B cell (primary cell): Measurements from ENCODE around the gene PAN2. TPM values are rescaled to one million over a fixed set of nuclear protein-coding genes. Genes with fewer than 3 reads are reported as not detected.
"Not testable (repeated sequence)": the region's sequence is repeated elsewhere in the genome, so short reads cannot be mapped to it uniquely, and the experiment has no call there.

ENCODE experiments used
- ATAC-seq: fragments of 200-7000 bp; cut with Tn5 transposase; one replicate; pipeline ENCODE4 v1.10.0; 2021; ENCODE audit warnings: low read depth, mild to moderate bottlenecking, moderate number of reproducible peaks, moderate library complexity
- CTCF ChIA-PET: fragments of 350-600 bp; sonication (Branson Sonifier 250); formaldehyde crosslinking; loops from one replicate; lab custom pipeline; 2021; ENCODE audit warnings: antibody characterized with exemption, inconsistent platforms; lab: Charles Lee
- POLR2A ChIA-PET: fragments of 350-600 bp; sonication (Branson Sonifier 250); formaldehyde crosslinking; loops from one replicate; lab custom pipeline; 2021; ENCODE audit warnings: antibody characterized with exemption; lab: Charles Lee
- DNase-seq: peaks from one replicate; pipeline ENCODE4 v3.0.0; 2013
- H2AFZ ChIP-seq: 2 replicates; pipeline ENCODE4 v1.6.1; 2012; ENCODE audit warnings: mild to moderate bottlenecking, low read depth, low read length; ENCODE audit not compliant: insufficient read depth, poor library complexity, severe bottlenecking
- H3K27ac ChIP-seq, 2 donors: 1 replicate in 1 of 2; 2 replicates in 1 of 2; pipeline ENCODE4 v1.5.1; 2012 to 2013; ENCODE audit warnings: low read length in 2 of 2, mild to moderate bottlenecking in 2 of 2, moderate library complexity in 1 of 2
- H3K27me3 ChIP-seq, 4 experiments: fragments of 200-600 bp in 1 of 4; sonication (generic) in 1 of 4; replicated peaks in 1 of 4; 1 replicate in 2 of 4; 2 replicates in 2 of 4; pipeline versions ENCODE4 v1.6.1 to v1.7.0; 2013 to 2016; ENCODE audit warnings: low read length in 3 of 4, mild to moderate bottlenecking in 2 of 4, mixed read lengths in 1 of 4, moderate library complexity in 1 of 4; ENCODE audit not compliant: insufficient read depth in 4 of 4, control insufficient read depth in 3 of 4; ENCODE audit errors: control extremely low read depth in 1 of 4
- H3K36me3 ChIP-seq, 2 experiments: replicated peaks in 1 of 2; 1 replicate in 1 of 2; 2 replicates in 1 of 2; pipeline versions ENCODE4 v1.6.1 to v1.7.1; 2013; ENCODE audit warnings: low read length in 1 of 2; ENCODE audit not compliant: insufficient read depth in 2 of 2, control insufficient read depth in 1 of 2; ENCODE audit errors: control extremely low read depth in 1 of 2, extremely low read depth in 1 of 2
- H3K4me1 ChIP-seq, 2 donors: fragments of 200-600 bp in 1 of 2; sonication (generic) in 1 of 2; 1 replicate in 1 of 2; 2 replicates in 1 of 2; pipeline versions ENCODE4 v1.5.1 to v1.6.1; 2013 to 2017; ENCODE audit warnings: low read length in 2 of 2; ENCODE audit not compliant: control insufficient read depth in 2 of 2, insufficient read depth in 2 of 2
- H3K4me2 ChIP-seq: replicated peaks from 2 replicates; pipeline ENCODE3; 2012; ENCODE audit warnings: mild to moderate bottlenecking, low read depth, low read length; ENCODE audit not compliant: poor library complexity, severe bottlenecking
- H3K4me3 ChIP-seq, 5 experiments: fragments of 200-600 bp in 1 of 5; sonication (generic) in 1 of 5; 1 replicate in 3 of 5; 2 replicates in 2 of 5; pipeline versions ENCODE4 v1.5.1 to v1.7.0; 2011 to 2016; ENCODE audit warnings: low read length in 4 of 5, mild to moderate bottlenecking in 4 of 5, low read depth in 2 of 5, control low read depth in 1 of 5, moderate library complexity in 1 of 5; ENCODE audit not compliant: insufficient read depth in 1 of 5; ENCODE audit errors: control extremely low read depth in 1 of 5, extremely low read depth in 1 of 5
- H3K79me2 ChIP-seq: fragments of 200-600 bp; sonication (generic); one replicate; pipeline ENCODE4 v1.6.0; 2016; ENCODE audit warnings: low read length; ENCODE audit not compliant: control insufficient read depth, insufficient read depth
- H3K9ac ChIP-seq: fragments of 200-600 bp; sonication (generic); 2 replicates; pipeline ENCODE4 v1.6.1; 2017; ENCODE audit warnings: mild to moderate bottlenecking, low read length, moderate library complexity
- H3K9me3 ChIP-seq, 3 donors: one replicate each; pipeline versions ENCODE4 v1.6.1 to v1.7.1; 2013; ENCODE audit warnings: low read length in 2 of 3; ENCODE audit not compliant: control insufficient read depth in 2 of 3, insufficient read depth in 1 of 3; ENCODE audit errors: control extremely low read depth in 1 of 3
- H4K20me1 ChIP-seq: 2 replicates; pipeline ENCODE4 v1.6.0; 2012; ENCODE audit warnings: mild to moderate bottlenecking, low read length; ENCODE audit not compliant: insufficient read depth, control insufficient read depth, poor library complexity, severe bottlenecking
- H3K27ac Mint-ChIP-seq: one replicate; pipeline ENCODE4 v1.8.0; 2021; ENCODE audit warnings: mixed read lengths
- H3K27me3 Mint-ChIP-seq: one replicate; pipeline ENCODE4 v1.8.0; 2021; ENCODE audit warnings: mixed read lengths
- H3K4me1 Mint-ChIP-seq: one replicate; pipeline ENCODE4 v1.8.0; 2021; ENCODE audit warnings: mixed read lengths
- H3K4me3 Mint-ChIP-seq: one replicate; pipeline ENCODE4 v1.8.0; 2021; ENCODE audit warnings: mixed read lengths
- H3K9me3 Mint-ChIP-seq: one replicate; pipeline ENCODE4 v1.8.0; 2022; ENCODE audit warnings: mixed read lengths; ENCODE audit not compliant: insufficient read depth
- CTCF ChIP-seq: fragments of 200-600 bp; IDR thresholded peaks from one replicate; pipeline ENCODE4 v1.8.0; 2022; ENCODE audit warnings: antibody characterized with exemption, mild to moderate bottlenecking
- EZH2 ChIP-seq: IDR thresholded peaks from 2 replicates; pipeline ENCODE4 v1.6.1; 2012; ENCODE audit warnings: borderline replicate concordance, low read depth, mild to moderate bottlenecking, moderate library complexity, low read length; ENCODE audit not compliant: insufficient read depth, poor library complexity, severe bottlenecking
- WGBS: methylation state at CpG from one replicate; pipeline ENCODE4 v1.1.5; 2013; ENCODE audit warnings: missing lambda C conversion rate; ENCODE audit not compliant: insufficient coverage; 5-methylcytosine and 5-hydroxymethylcytosine counted together
- intact Hi-C: fragments of 100-400 bp; cut with micrococcal nuclease; formaldehyde crosslinking; loops from one replicate; pipeline ENCODE4 v1.10.0; 2022
- polyA plus RNA-seq: library from polyadenylated mRNA; depleted of rRNA; stranded (reverse); fragments of >200 nt; gene quantifications from 2 replicates; pipeline ENCODE4 v1.2.3, GENCODE V29; 2012
- total RNA-seq, 2 donors: library from RNA; stranded (reverse); fragments of 120-200 nt in 1 of 2; gene quantifications; 1 replicate in 1 of 2; 2 replicates in 1 of 2; pipeline versions ENCODE4 v1.2.3 to v1.2.4, GENCODE V29; 2013 to 2022

Gene PAN2
- total and polyA plus RNA-seq, 2 donors (not counting 1 experiment from before 2014, with no cell fraction given), result 211 to 230 TPM

- Histone ChIP-seq H3K9ac (no peak overlapping the region), H3K36me3 (peaks cover 19 to 76% of the 10 kb centered on the region in 2 experiments), H3K4me2 (no peak overlapping the region), H2AFZ (no peak overlapping the region), H3K4me1 (no peaks in the 10 kb centered on the region), H3K79me2 (no peaks in the 10 kb centered on the region), H3K27ac (no peak overlapping the region), H4K20me1 (no peaks in the 10 kb centered on the region), H3K9me3 (no peaks in the 10 kb centered on the region), H3K4me3 (no peak overlapping the region), H3K27me3 (no peaks in the 10 kb centered on the region)
- ATAC-seq, result no peak
- Mint-ChIP-seq H3K4me3 (no peak overlapping the region), H3K27ac (no peak overlapping the region), H3K9me3 (no peaks in the 10 kb centered on the region), H3K4me1 (no peaks in the 10 kb centered on the region), H3K27me3 (no peaks in the 10 kb centered on the region)
- POLR2A ChIA-PET, result no interaction called here
- intact Hi-C loops, result no loop called here
- CTCF ChIA-PET, result no interaction called here
- no CpG with 5 or more reads among the region's 2 CpGs for WGBS
- TF ChIP-seq EZH2 (no peak), CTCF (no peak)
- no peak for DNase-seq
These were observed 59.5 kb downstream of the PAN2 start for GRCh38 chr12:56274299-56274698.

- intact Hi-C loops, H3K9me3 ChIP-seq, H3K4me2 ChIP-seq, H3K27me3 ChIP-seq, H4K20me1 ChIP-seq, H3K4me3 Mint-ChIP-seq, H3K27ac ChIP-seq, H3K79me2 ChIP-seq, H2AFZ ChIP-seq, H3K4me1 Mint-ChIP-seq, H3K27me3 Mint-ChIP-seq, H3K27ac Mint-ChIP-seq, H3K9ac ChIP-seq, POLR2A ChIA-PET, H3K9me3 Mint-ChIP-seq, H3K4me1 ChIP-seq, DNase-seq, H3K4me3 ChIP-seq, ATAC-seq: not testable (repeated sequence)
- no CpG with 5 or more reads among the region's 2 CpGs for WGBS
- CTCF ChIA-PET, result interaction anchor here (0.6 kb wide), 1 partner anchor 59 kb away, joined by 3 read pairs; no protein-coding TSS in a partner anchor
- peaks cover 19 to 59% of the 10 kb centered on the region in 2 experiments for H3K36me3 ChIP-seq
These were observed 61.3 kb downstream of the PAN2 start for GRCh38 chr12:56272468-56272867.
